HEK293 (cell line): Measurements from ENCODE around the gene EML4.

Source experiments
- CTCF ChIA-PET: fragments of 350-600 bp; formaldehyde crosslinking; extraction: SDS; loops from one replicate; lab custom pipeline; 2021; ENCODE audit warnings: antibody characterized with exemption; lab: Yijun Ruan, JAX
- POLR2A ChIA-PET: fragments of 300-600 bp; formaldehyde crosslinking; extraction: SDS; loops from one replicate; lab custom pipeline; 2020; ENCODE audit warnings: antibody characterized with exemption, inconsistent platforms; lab: Yijun Ruan, JAX
- H3K27ac ChIP-seq: fragments of 200-500 bp; sonication (Bioruptor generic); 2 replicates; pipeline ENCODE4 v1.5.1; 2014; ENCODE audit warnings: low read depth, low read length, control low read depth, inconsistent platforms; ENCODE audit errors: extremely low read depth
- H3K36me3 ChIP-seq, 2 experiments: fragments of 200-500 bp in 1 of 2; sonication (Bioruptor generic) in 1 of 2; 1 replicate in 1 of 2; 2 replicates in 1 of 2; pipeline ENCODE4 v1.5.1; 2014 to 2017; ENCODE audit warnings: inconsistent platforms in 2 of 2, low read length in 2 of 2; ENCODE audit not compliant: control insufficient read depth in 2 of 2, insufficient read depth in 1 of 2
- H3K4me1 ChIP-seq: fragments of 200-500 bp; sonication (Bioruptor generic); 2 replicates; pipeline ENCODE4 v1.5.1; 2014; ENCODE audit warnings: mild to moderate bottlenecking, low read length, inconsistent platforms; ENCODE audit not compliant: control insufficient read depth, insufficient read depth
- H3K4me3 ChIP-seq: 2 replicates; pipeline ENCODE4 v1.5.1; 2011; ENCODE audit warnings: low read depth, mild to moderate bottlenecking, control low read depth, low read length, moderate library complexity
- H3K9me3 ChIP-seq: fragments of 200-500 bp; sonication (Bioruptor generic); 2 replicates; pipeline ENCODE4 v1.5.1; 2014; ENCODE audit warnings: low read depth, low read length, inconsistent platforms; ENCODE audit not compliant: control insufficient read depth, insufficient read depth
- GLIS1 ChIP-seq: fragments of 450-650 bp; formaldehyde crosslinking; IDR thresholded peaks from 2 replicates; pipeline ENCODE4 v1.5.1; 2016; ENCODE audit warnings: missing biosample characterization, missing genetic modification characterization
- IKZF3 ChIP-seq: fragments of 450-650 bp; IDR thresholded peaks from 2 replicates; pipeline ENCODE4 v1.5.0; 2018; ENCODE audit warnings: missing biosample characterization, mild to moderate bottlenecking, missing genetic modification characterization, moderate library complexity
- KLF16 ChIP-seq: fragments of 450-650 bp; formaldehyde crosslinking; IDR thresholded peaks from 2 replicates; pipeline ENCODE4 v1.5.1; 2017; ENCODE audit warnings: missing biosample characterization, missing genetic modification characterization
- KLF7 ChIP-seq: fragments of 450-650 bp; formaldehyde crosslinking; IDR thresholded peaks from 2 replicates; pipeline ENCODE4 v1.5.1; 2016; ENCODE audit warnings: missing biosample characterization, missing genetic modification characterization, borderline replicate concordance
- SP7 ChIP-seq: fragments of 450-650 bp; formaldehyde crosslinking; IDR thresholded peaks from 2 replicates; pipeline ENCODE4 v1.5.1; 2016; ENCODE audit warnings: missing biosample characterization, missing genetic modification characterization
- ZIC2 ChIP-seq: fragments of 450-650 bp; formaldehyde crosslinking; IDR thresholded peaks from 2 replicates; pipeline ENCODE4 v1.5.1; 2016; ENCODE audit warnings: missing biosample characterization, missing genetic modification characterization
- ZNF2 ChIP-seq: fragments of 450-650 bp; formaldehyde crosslinking; IDR thresholded peaks from 2 replicates; pipeline ENCODE4 v1.5.1; 2016; ENCODE audit warnings: missing biosample characterization, missing genetic modification characterization
- ZNF391 ChIP-seq: fragments of 450-650 bp; formaldehyde crosslinking; IDR thresholded peaks from 2 replicates; pipeline ENCODE4 v1.5.1; 2016; ENCODE audit warnings: low read depth, missing biosample characterization, missing genetic modification characterization, borderline replicate concordance
- ZNF394 ChIP-seq: fragments of 450-650 bp; formaldehyde crosslinking; IDR thresholded peaks from 2 replicates; pipeline ENCODE4 v1.5.1; 2016; ENCODE audit warnings: missing biosample characterization, missing genetic modification characterization, mild to moderate bottlenecking, moderate library complexity, borderline replicate concordance
- ZNF830 ChIP-seq: fragments of 450-650 bp; IDR thresholded peaks from 2 replicates; pipeline ENCODE4 v1.5.0; 2018; ENCODE audit warnings: missing biosample characterization, missing genetic modification characterization, low read depth, mild to moderate bottlenecking, moderate library complexity
- ZNF843 ChIP-seq: fragments of 450-650 bp; formaldehyde crosslinking; IDR thresholded peaks from 2 replicates; pipeline ENCODE4 v1.5.1; 2016; ENCODE audit warnings: missing biosample characterization, missing genetic modification characterization
- TF ChIP-seq, protein P1 (sequence below): fragments of 450-650 bp; formaldehyde crosslinking; IDR thresholded peaks from 2 replicates; pipeline ENCODE4 v1.5.1; 2017; ENCODE audit warnings: missing biosample characterization, missing genetic modification characterization
- TF ChIP-seq, protein P2 (sequence below): fragments of 450-650 bp; formaldehyde crosslinking; IDR thresholded peaks from 2 replicates; pipeline ENCODE4 v1.5.0; 2017; ENCODE audit warnings: missing biosample characterization, missing genetic modification characterization, borderline replicate concordance
- TF ChIP-seq, protein P3 (sequence below): fragments of 450-650 bp; formaldehyde crosslinking; IDR thresholded peaks from 2 replicates; pipeline ENCODE4 v1.5.1; 2016; ENCODE audit warnings: missing biosample characterization, missing genetic modification characterization
- TF ChIP-seq, protein P4 (sequence below): fragments of 450-650 bp; formaldehyde crosslinking; IDR thresholded peaks from 2 replicates; pipeline ENCODE4 v1.5.1; 2016; ENCODE audit warnings: missing biosample characterization, missing genetic modification characterization

EML4 gene

DNA sequence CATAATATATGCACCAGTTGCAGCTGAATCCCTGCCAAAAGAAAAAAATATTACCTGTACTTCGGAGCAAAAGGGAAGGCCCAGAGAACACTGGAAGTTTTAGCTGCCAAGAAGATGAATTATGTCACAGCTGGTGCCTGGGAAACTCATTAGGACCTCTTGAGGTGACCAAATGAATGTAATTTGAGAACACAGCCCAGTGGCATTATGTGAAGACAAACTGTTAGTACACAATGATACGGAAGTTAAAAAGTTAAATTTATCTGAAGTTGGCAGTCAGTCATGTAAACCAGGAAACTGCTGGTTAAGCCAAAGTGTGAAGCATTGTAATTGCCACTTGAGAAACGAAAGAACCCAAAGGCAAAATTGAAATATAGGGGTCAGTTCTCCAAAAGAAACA, 80.7 kb downstream of the EML4 start (continued):
- TF ChIP-seq, protein P1, sequence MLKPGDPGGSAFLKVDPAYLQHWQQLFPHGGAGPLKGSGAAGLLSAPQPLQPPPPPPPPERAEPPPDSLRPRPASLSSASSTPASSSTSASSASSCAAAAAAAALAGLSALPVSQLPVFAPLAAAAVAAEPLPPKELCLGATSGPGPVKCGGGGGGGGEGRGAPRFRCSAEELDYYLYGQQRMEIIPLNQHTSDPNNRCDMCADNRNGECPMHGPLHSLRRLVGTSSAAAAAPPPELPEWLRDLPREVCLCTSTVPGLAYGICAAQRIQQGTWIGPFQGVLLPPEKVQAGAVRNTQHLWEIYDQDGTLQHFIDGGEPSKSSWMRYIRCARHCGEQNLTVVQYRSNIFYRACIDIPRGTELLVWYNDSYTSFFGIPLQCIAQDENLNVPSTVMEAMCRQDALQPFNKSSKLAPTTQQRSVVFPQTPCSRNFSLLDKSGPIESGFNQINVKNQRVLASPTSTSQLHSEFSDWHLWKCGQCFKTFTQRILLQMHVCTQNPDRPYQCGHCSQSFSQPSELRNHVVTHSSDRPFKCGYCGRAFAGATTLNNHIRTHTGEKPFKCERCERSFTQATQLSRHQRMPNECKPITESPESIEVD: peak; percentile 91
- TF ChIP-seq ZNF843 (tag by site-specific recombination): peak; percentile 53
- TF ChIP-seq GLIS1 (tag by site-specific recombination): 0 out of 2 replicates have a peak, but pooled peaks have one; percentile 11
- TF ChIP-seq, protein P2, sequence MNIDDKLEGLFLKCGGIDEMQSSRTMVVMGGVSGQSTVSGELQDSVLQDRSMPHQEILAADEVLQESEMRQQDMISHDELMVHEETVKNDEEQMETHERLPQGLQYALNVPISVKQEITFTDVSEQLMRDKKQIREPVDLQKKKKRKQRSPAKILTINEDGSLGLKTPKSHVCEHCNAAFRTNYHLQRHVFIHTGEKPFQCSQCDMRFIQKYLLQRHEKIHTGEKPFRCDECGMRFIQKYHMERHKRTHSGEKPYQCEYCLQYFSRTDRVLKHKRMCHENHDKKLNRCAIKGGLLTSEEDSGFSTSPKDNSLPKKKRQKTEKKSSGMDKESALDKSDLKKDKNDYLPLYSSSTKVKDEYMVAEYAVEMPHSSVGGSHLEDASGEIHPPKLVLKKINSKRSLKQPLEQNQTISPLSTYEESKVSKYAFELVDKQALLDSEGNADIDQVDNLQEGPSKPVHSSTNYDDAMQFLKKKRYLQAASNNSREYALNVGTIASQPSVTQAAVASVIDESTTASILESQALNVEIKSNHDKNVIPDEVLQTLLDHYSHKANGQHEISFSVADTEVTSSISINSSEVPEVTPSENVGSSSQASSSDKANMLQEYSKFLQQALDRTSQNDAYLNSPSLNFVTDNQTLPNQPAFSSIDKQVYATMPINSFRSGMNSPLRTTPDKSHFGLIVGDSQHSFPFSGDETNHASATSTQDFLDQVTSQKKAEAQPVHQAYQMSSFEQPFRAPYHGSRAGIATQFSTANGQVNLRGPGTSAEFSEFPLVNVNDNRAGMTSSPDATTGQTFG (tag by site-specific recombination): no peak
- TF ChIP-seq KLF16: no peak
- TF ChIP-seq KLF7 (tag by site-specific recombination): no peak

DNA sequence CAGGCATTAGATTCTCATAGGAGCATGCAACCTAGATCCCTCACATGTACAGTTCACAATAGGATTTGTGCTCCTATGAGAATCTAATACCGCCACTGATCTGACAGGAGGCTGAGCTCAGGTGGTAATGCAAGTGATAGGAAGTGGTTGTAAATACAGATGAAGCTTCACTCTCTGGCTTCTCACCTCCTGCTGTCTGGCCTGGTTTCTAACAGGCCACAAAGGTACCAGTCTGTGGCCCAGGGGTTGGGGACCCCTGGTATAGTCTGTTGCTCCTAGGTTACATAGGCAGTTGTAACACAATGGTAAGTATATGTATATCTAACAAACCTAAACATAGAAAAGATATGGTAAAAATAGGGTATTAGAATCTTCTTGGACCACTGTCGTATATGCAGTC, 81.8 kb downstream of the EML4 start:
- Histone ChIP-seq H3K4me1 (peaks cover 10% of the 10 kb centered on the region), H3K9me3 (no peaks in the 10 kb centered on the region), H3K36me3 (peaks cover 0 to 2% of the 10 kb centered on the region in 2 experiments; a peak in 2 of 3 replicates), H3K27ac (no peak overlapping the region), H3K4me3 (no peak overlapping the region)
- CTCF ChIA-PET: no interaction called here
- TF ChIP-seq ZIC2 (no peak), ZNF394 (tag by site-specific recombination) (no peak), ZNF2 (no peak), IKZF3 (tag by site-specific recombination) (no peak), ZNF830 (tag by site-specific recombination) (no peak), SP7 (tag by site-specific recombination) (no peak), ZNF391 (tag by site-specific recombination) (no peak)
- TF ChIP-seq, protein P3, sequence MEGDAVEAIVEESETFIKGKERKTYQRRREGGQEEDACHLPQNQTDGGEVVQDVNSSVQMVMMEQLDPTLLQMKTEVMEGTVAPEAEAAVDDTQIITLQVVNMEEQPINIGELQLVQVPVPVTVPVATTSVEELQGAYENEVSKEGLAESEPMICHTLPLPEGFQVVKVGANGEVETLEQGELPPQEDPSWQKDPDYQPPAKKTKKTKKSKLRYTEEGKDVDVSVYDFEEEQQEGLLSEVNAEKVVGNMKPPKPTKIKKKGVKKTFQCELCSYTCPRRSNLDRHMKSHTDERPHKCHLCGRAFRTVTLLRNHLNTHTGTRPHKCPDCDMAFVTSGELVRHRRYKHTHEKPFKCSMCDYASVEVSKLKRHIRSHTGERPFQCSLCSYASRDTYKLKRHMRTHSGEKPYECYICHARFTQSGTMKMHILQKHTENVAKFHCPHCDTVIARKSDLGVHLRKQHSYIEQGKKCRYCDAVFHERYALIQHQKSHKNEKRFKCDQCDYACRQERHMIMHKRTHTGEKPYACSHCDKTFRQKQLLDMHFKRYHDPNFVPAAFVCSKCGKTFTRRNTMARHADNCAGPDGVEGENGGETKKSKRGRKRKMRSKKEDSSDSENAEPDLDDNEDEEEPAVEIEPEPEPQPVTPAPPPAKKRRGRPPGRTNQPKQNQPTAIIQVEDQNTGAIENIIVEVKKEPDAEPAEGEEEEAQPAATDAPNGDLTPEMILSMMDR: no peak
- TF ChIP-seq, protein P4, sequence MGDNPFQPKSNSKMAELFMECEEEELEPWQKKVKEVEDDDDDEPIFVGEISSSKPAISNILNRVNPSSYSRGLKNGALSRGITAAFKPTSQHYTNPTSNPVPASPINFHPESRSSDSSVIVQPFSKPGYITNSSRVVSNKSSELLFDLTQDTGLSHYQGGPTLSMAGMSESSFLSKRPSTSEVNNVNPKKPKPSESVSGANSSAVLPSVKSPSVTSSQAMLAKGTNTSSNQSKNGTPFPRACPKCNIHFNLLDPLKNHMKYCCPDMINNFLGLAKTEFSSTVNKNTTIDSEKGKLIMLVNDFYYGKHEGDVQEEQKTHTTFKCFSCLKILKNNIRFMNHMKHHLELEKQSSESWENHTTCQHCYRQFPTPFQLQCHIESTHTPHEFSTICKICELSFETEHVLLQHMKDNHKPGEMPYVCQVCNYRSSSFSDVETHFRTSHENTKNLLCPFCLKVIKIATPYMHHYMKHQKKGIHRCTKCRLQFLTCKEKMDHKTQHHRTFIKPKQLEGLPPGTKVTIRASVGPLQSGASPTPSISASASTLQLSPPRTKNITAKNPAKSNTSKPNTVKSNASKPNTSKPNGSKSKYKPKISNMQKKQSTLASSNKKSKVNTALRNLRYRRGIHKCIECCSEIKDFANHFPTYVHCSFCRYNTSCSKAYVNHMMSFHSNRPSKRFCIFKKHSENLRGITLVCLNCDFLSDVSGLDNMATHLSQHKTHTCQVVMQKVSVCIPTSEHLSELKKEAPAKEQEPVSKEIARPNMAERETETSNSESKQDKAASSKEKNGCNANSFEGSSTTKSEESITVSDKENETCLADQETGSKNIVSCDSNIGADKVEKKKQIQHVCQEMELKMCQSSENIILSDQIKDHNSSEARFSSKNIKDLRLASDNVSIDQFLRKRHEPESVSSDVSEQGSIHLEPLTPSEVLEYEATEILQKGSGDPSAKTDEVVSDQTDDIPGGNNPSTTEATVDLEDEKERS (tag by site-specific recombination): no peak
- POLR2A ChIA-PET: no interaction called here
